Upper lobe of right lung (tissue), 1 donor: ENCODE measurements around the gene MAGI2. TPM values are rescaled to one million over a fixed set of nuclear protein-coding genes. Genes with fewer than 3 reads are reported as not detected.

ENCODE experiments used
- ATAC-seq: fragments of 200-7000 bp; cut with Tn5 transposase; one replicate; pipeline ENCODE4 v1.9.1; 2020; ENCODE audit warnings: mild to moderate bottlenecking, moderate library complexity
- DNase-seq: peaks from one replicate; pipeline ENCODE4 v3.0.0-alpha.2; 2020
- H3K27ac ChIP-seq: fragments of 200-600 bp; one replicate; pipeline ENCODE4 v1.8.0; 2022
- H3K27me3 ChIP-seq: fragments of 200-600 bp; one replicate; pipeline ENCODE4 v1.8.0; 2022; ENCODE audit warnings: mild to moderate bottlenecking
- H3K36me3 ChIP-seq: fragments of 200-600 bp; one replicate; pipeline ENCODE4 v1.8.0; 2022
- H3K4me1 ChIP-seq: fragments of 200-600 bp; one replicate; pipeline ENCODE4 v1.8.0; 2022
- H3K4me3 ChIP-seq: fragments of 200-600 bp; one replicate; pipeline ENCODE4 v1.8.0; 2022; ENCODE audit warnings: mild to moderate bottlenecking
- H3K9me3 ChIP-seq: fragments of 200-600 bp; one replicate; pipeline ENCODE4 v1.8.0; 2022
- intact Hi-C: fragments of 100-400 bp; cut with DNase I; formaldehyde crosslinking; loops from one replicate; pipeline ENCODE4 v1.11.0; 2022
- total RNA-seq: library from RNA; stranded (reverse); fragmentation: NEBNext Ultra II Directional; extraction: Animal tissue kit (Norgen Biotek cat#: 25700); gene quantifications from one replicate; pipeline ENCODE4 v1.2.1, GENCODE V29; 2021
- TF ChIP-seq, protein P1 (sequence below): fragments of 200-600 bp; IDR thresholded peaks from one replicate; pipeline ENCODE4 v1.8.0; 2022; ENCODE audit warnings: antibody characterized with exemption
- donor health status: DM: no; HTN: yes; CAD: no; lungs with severe emphysema.

MAGI2 gene
- total RNA-seq, 1 donor from 2014 or later: 12.8 TPM

GRCh38 chr7:78828317-78828716 lies 625.1 kb downstream of the MAGI2 start:
- ATAC-seq: no peak
- Histone ChIP-seq H3K27me3 (no peaks in the 10 kb centered on the region), H3K4me3 (no peak overlapping the region), H3K4me1 (no peaks in the 10 kb centered on the region), H3K36me3 (no peaks in the 10 kb centered on the region), H3K9me3 (peaks cover 4% of the 10 kb centered on the region), H3K27ac (no peak overlapping the region)
- TF ChIP-seq, protein P1, sequence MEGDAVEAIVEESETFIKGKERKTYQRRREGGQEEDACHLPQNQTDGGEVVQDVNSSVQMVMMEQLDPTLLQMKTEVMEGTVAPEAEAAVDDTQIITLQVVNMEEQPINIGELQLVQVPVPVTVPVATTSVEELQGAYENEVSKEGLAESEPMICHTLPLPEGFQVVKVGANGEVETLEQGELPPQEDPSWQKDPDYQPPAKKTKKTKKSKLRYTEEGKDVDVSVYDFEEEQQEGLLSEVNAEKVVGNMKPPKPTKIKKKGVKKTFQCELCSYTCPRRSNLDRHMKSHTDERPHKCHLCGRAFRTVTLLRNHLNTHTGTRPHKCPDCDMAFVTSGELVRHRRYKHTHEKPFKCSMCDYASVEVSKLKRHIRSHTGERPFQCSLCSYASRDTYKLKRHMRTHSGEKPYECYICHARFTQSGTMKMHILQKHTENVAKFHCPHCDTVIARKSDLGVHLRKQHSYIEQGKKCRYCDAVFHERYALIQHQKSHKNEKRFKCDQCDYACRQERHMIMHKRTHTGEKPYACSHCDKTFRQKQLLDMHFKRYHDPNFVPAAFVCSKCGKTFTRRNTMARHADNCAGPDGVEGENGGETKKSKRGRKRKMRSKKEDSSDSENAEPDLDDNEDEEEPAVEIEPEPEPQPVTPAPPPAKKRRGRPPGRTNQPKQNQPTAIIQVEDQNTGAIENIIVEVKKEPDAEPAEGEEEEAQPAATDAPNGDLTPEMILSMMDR: no peak
- intact Hi-C loops: no loop called here
- DNase-seq: no peak

- ATAC-seq (no peak), DNase-seq (no peak)
- intact Hi-C loops: no loop called here
- no peaks in the 10 kb centered on the region for H3K9me3 ChIP-seq
- no peak overlapping the region for H3K27ac ChIP-seq
- H3K27me3 ChIP-seq: no peaks in the 10 kb centered on the region
- no peaks in the 10 kb centered on the region for H3K36me3 ChIP-seq
- no peak overlapping the region for H3K4me3 ChIP-seq
- H3K4me1 ChIP-seq: no peaks in the 10 kb centered on the region
- TF ChIP-seq, protein P1: no peak
Observed at GRCh38 chr7:78803501-78804127, 649.9 kb downstream of the MAGI2 start.

DNA sequence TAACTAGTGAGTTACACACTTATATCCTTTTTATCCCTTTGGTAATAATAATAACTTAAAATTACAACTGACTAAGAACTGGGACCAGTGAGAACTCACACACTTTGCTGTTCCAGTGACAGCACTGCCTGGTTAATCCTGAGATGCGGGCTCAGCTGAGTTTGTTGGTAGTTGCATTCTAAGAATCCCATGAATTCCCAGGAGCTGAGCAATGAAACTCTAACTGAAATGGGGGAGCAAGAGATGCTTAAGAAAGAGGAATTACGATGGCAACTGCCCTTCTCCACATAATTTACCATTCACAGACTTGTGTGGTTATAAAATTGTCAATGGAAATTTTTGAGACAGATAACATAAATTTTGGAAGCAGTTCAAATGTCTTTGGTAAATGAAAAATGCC lies 659.4 kb downstream of the MAGI2 start:
- peaks cover 11% of the 10 kb centered on the region for H3K9me3 ChIP-seq
- intact Hi-C loops: no loop called here
- no peak for DNase-seq

GRCh38 chr7:78792624-78793023 lies 660.8 kb downstream of the MAGI2 start:
- ATAC-seq: no peak
- intact Hi-C loops: no loop called here
- no peak for DNase-seq
- peaks cover 11% of the 10 kb centered on the region for H3K9me3 ChIP-seq
- no peaks in the 10 kb centered on the region for H3K4me1 ChIP-seq
- H3K4me3 ChIP-seq: no peak overlapping the region
- TF ChIP-seq, protein P1: no peak
- H3K27me3 ChIP-seq: no peaks in the 10 kb centered on the region
- H3K36me3 ChIP-seq: no peaks in the 10 kb centered on the region
- H3K27ac ChIP-seq: no peak overlapping the region

More for the DNA sequence above, 659.4 kb downstream of the MAGI2 start:
- TF ChIP-seq, protein P1: no peak
- no peak for ATAC-seq
- Histone ChIP-seq H3K27ac (no peak overlapping the region), H3K36me3 (no peaks in the 10 kb centered on the region), H3K4me1 (no peaks in the 10 kb centered on the region), H3K27me3 (no peaks in the 10 kb centered on the region), H3K4me3 (no peak overlapping the region)

GRCh38 chr7:78792006-78792405 lies 661.5 kb downstream of the MAGI2 start:
- no peaks in the 10 kb centered on the region for H3K36me3 ChIP-seq
- ATAC-seq (no peak), DNase-seq (no peak)
- TF ChIP-seq, protein P1: no peak
- no peak overlapping the region for H3K4me3 ChIP-seq
- H3K27me3 ChIP-seq: no peaks in the 10 kb centered on the region
- intact Hi-C loops: no loop called here
- H3K9me3 ChIP-seq: peaks cover 11% of the 10 kb centered on the region
- no peak overlapping the region for H3K27ac ChIP-seq
- H3K4me1 ChIP-seq: no peaks in the 10 kb centered on the region

GRCh38 chr7:78788464-78788863 lies 665.0 kb downstream of the MAGI2 start:
- intact Hi-C loops: no loop called here
- DNase-seq: no peak
- Histone ChIP-seq H3K4me1 (no peaks in the 10 kb centered on the region), H3K27me3 (no peaks in the 10 kb centered on the region), H3K9me3 (no peaks in the 10 kb centered on the region), H3K27ac (no peak overlapping the region), H3K4me3 (no peak overlapping the region), H3K36me3 (no peaks in the 10 kb centered on the region)
- TF ChIP-seq, protein P1: no peak
- no peak for ATAC-seq
